ENCODE data around the gene RAB1A. TPM values are rescaled to one million over a fixed set of nuclear protein-coding genes. Genes with fewer than 3 reads are reported as not detected.

RAB1A gene
- total and polyA plus RNA-seq, 3 experiments from 2014 or later: 53.9 to 91.9 (median 88.1) TPM

- no peaks in the 10 kb centered on the region for H3K27me3 Mint-ChIP-seq
- Histone ChIP-seq H3K27me3 (ENCODE audit: insufficient read depth, low read length, poor library complexity, severe bottlenecking) (no peaks in the 10 kb centered on the region), H3K36me3 (ENCODE audit: insufficient read depth, low read length) (peaks cover 16% of the 10 kb centered on the region), H3K27ac (ENCODE audit: low read depth, low read length) (no peak overlapping the region), H3K4me3 (ENCODE audit: low read length) (no peak overlapping the region), H3K4me1 (ENCODE audit: insufficient read depth, low read length) (no peaks in the 10 kb centered on the region), H3K9me3 (ENCODE audit: low read length) (no peaks in the 10 kb centered on the region)
- no peaks in the 10 kb centered on the region for H3K9me3 Mint-ChIP-seq
- no peak overlapping the region for H3K4me3 Mint-ChIP-seq
- ChIA-PET CTCF (interaction anchor here (1.5 kb wide), 1 partner anchor 495 kb away, joined by 3 read pairs; no protein-coding TSS in a partner anchor), POLR2A (no interaction called here)
- H3K4me1 Mint-ChIP-seq: peaks cover 0 to 15% (median 1%) of the 10 kb centered on the region in 3 donors
- peaks cover 0 to 84% (median 8%) of the 10 kb centered on the region in 3 donors for H3K36me3 Mint-ChIP-seq
- H3K27ac Mint-ChIP-seq: peak overlapping the region in 2 of 8 donors; percentile 3 to 54
- no peak for DNase-seq
These were observed 50.9 kb downstream of the RAB1A start for GRCh38 chr2:65079017-65079416.

GRCh38 chr2:65077898-65078297 is 52.0 kb downstream of the RAB1A start:
- Mint-ChIP-seq H3K4me3 (no peak overlapping the region), H3K27me3 (no peaks in the 10 kb centered on the region), H3K36me3 (peaks cover 0 to 84% (median 8%) of the 10 kb centered on the region in 3 donors), H3K9me3 (no peaks in the 10 kb centered on the region), H3K27ac (peak overlapping the region in 4 of 8 donors; percentile 7 to 53 (median 16)), H3K4me1 (peaks cover 0 to 17% (median 1%) of the 10 kb centered on the region in 3 donors)
- POLR2A ChIA-PET: no interaction called here
- H3K36me3 ChIP-seq (ENCODE audit: insufficient read depth, low read length): peaks cover 15% of the 10 kb centered on the region
- CTCF ChIA-PET: interaction anchor here (1.3 kb wide), 1 partner anchor 10 kb away, joined by 3 read pairs; no protein-coding TSS in a partner anchor
- no peaks in the 10 kb centered on the region for H3K27me3 ChIP-seq (ENCODE audit: insufficient read depth, low read length, poor library complexity, severe bottlenecking)
- H3K27ac ChIP-seq (ENCODE audit: low read depth, low read length): no peak overlapping the region
- DNase-seq: no peak
- no peaks in the 10 kb centered on the region for H3K4me1 ChIP-seq (ENCODE audit: insufficient read depth, low read length)
- H3K4me3 ChIP-seq (ENCODE audit: low read length): no peak overlapping the region
- no peaks in the 10 kb centered on the region for H3K9me3 ChIP-seq (ENCODE audit: low read length)

- Mint-ChIP-seq H3K36me3 (peaks cover 0 to 84% (median 6%) of the 10 kb centered on the region in 3 donors), H3K4me3 (no peak overlapping the region), H3K27me3 (no peaks in the 10 kb centered on the region), H3K4me1 (peaks cover 0 to 12% (median 1%) of the 10 kb centered on the region in 3 donors), H3K9me3 (no peaks in the 10 kb centered on the region), H3K27ac (peak overlapping the region in 2 of 8 donors; percentile 10 to 33)
- ChIA-PET CTCF (interaction anchor here (1.2 kb wide), 1 partner anchor 12 kb away, joined by 3 read pairs; no protein-coding TSS in a partner anchor), POLR2A (no interaction called here)
- Histone ChIP-seq H3K9me3 (ENCODE audit: low read length) (no peaks in the 10 kb centered on the region), H3K4me1 (ENCODE audit: insufficient read depth, low read length) (no peaks in the 10 kb centered on the region), H3K36me3 (ENCODE audit: insufficient read depth, low read length) (peaks cover 23% of the 10 kb centered on the region), H3K4me3 (ENCODE audit: low read length) (no peak overlapping the region), H3K27me3 (ENCODE audit: insufficient read depth, low read length, poor library complexity, severe bottlenecking) (no peaks in the 10 kb centered on the region), H3K27ac (ENCODE audit: low read depth, low read length) (no peak overlapping the region)
- no peak for DNase-seq
These were observed 53.6 kb downstream of the RAB1A start for GRCh38 chr2:65076345-65076710.

GRCh38 chr2:65075605-65076344 is 54.1 kb downstream of the RAB1A start:
- Histone ChIP-seq H3K36me3 (ENCODE audit: insufficient read depth, low read length) (peaks cover 28% of the 10 kb centered on the region), H3K4me1 (ENCODE audit: insufficient read depth, low read length) (no peaks in the 10 kb centered on the region), H3K4me3 (ENCODE audit: low read length) (no peak overlapping the region), H3K9me3 (ENCODE audit: low read length) (no peaks in the 10 kb centered on the region), H3K27me3 (ENCODE audit: insufficient read depth, low read length, poor library complexity, severe bottlenecking) (no peaks in the 10 kb centered on the region), H3K27ac (ENCODE audit: low read depth, low read length) (peak overlapping the region; percentile 43)
- Mint-ChIP-seq H3K36me3 (peaks cover 0 to 86% (median 6%) of the 10 kb centered on the region in 3 donors), H3K27me3 (no peaks in the 10 kb centered on the region), H3K27ac (peak overlapping the region in 4 of 8 donors; percentile 53 to 83 (median 74)), H3K4me1 (peaks cover 0 to 12% (median 1%) of the 10 kb centered on the region in 3 donors), H3K9me3 (no peaks in the 10 kb centered on the region), H3K4me3 (no peak overlapping the region)
- no peak for DNase-seq
- ChIA-PET CTCF (interaction anchor here (1.2 kb wide), 1 partner anchor 11 kb away, joined by 3 read pairs; no protein-coding TSS in a partner anchor), POLR2A (no interaction called here)

GRCh38 chr2:65075176-65075575 is 54.7 kb downstream of the RAB1A start:
- H3K4me3 Mint-ChIP-seq: no peak overlapping the region
- H3K9me3 ChIP-seq (ENCODE audit: low read length): no peaks in the 10 kb centered on the region
- peak overlapping the region in 2 of 8 donors; percentile 22 to 83 for H3K27ac Mint-ChIP-seq
- H3K27me3 Mint-ChIP-seq: no peaks in the 10 kb centered on the region
- no peaks in the 10 kb centered on the region for H3K9me3 Mint-ChIP-seq
- H3K27ac ChIP-seq (ENCODE audit: low read depth, low read length): peak overlapping the region; percentile 43
- H3K36me3 Mint-ChIP-seq: peaks cover 0 to 88% (median 4%) of the 10 kb centered on the region in 3 donors
- H3K4me1 Mint-ChIP-seq: peaks cover 0 to 15% (median 3%) of the 10 kb centered on the region in 3 donors
- DNase-seq: no peak
- no peaks in the 10 kb centered on the region for H3K27me3 ChIP-seq (ENCODE audit: insufficient read depth, low read length, poor library complexity, severe bottlenecking)
- no peaks in the 10 kb centered on the region for H3K4me1 ChIP-seq (ENCODE audit: insufficient read depth, low read length)
- H3K36me3 ChIP-seq (ENCODE audit: insufficient read depth, low read length): peaks cover 33% of the 10 kb centered on the region
- ChIA-PET CTCF (no interaction called here), POLR2A (interaction anchor here (1.3 kb wide), 1 partner anchor 55 kb away, joined by 4 read pairs; the partner anchor contains the start of gene RAB1A)
- no peak overlapping the region for H3K4me3 ChIP-seq (ENCODE audit: low read length)

GRCh38 chr2:65073879-65074565 is 55.9 kb downstream of the RAB1A start:
- no peak overlapping the region for H3K27ac ChIP-seq (ENCODE audit: low read depth, low read length)
- no peaks in the 10 kb centered on the region for H3K27me3 ChIP-seq (ENCODE audit: insufficient read depth, low read length, poor library complexity, severe bottlenecking)
- ChIA-PET CTCF (interaction anchor here (1.4 kb wide), 1 partner anchor 56 kb away, joined by 6 read pairs; the partner anchor contains the start of gene RAB1A), POLR2A (interaction anchor here (0.7 to 1.3 kb wide), 2 partner anchors 26 to 56 kb away, joined by 3 to 4 read pairs; partner anchors contain the start of gene RAB1A)
- no peak overlapping the region for H3K4me3 ChIP-seq (ENCODE audit: low read length)
- no peaks in the 10 kb centered on the region for H3K4me1 ChIP-seq (ENCODE audit: insufficient read depth, low read length)
- peaks cover 0 to 87% (median 2%) of the 10 kb centered on the region in 3 donors for H3K36me3 Mint-ChIP-seq
- H3K9me3 ChIP-seq (ENCODE audit: low read length): no peaks in the 10 kb centered on the region
- H3K36me3 ChIP-seq (ENCODE audit: insufficient read depth, low read length): peaks cover 38% of the 10 kb centered on the region
- DNase-seq: no peak
- peaks cover 0 to 15% (median 3%) of the 10 kb centered on the region in 3 donors for H3K4me1 Mint-ChIP-seq
- no peak overlapping the region for H3K4me3 Mint-ChIP-seq
- H3K27ac Mint-ChIP-seq: peak overlapping the region in 4 of 8 donors; percentile 4 to 21 (median 14)
- no peaks in the 10 kb centered on the region for H3K9me3 Mint-ChIP-seq
- H3K27me3 Mint-ChIP-seq: no peaks in the 10 kb centered on the region

- POLR2A ChIA-PET: interaction anchor here (0.8 to 1.6 kb wide), 2 partner anchors 50 to 58 kb away, joined by 3 to 14 read pairs; partner anchors contain the start of gene RAB1A
- no peak overlapping the region for H3K4me3 ChIP-seq (ENCODE audit: low read length)
- peaks cover 38% of the 10 kb centered on the region for H3K36me3 ChIP-seq (ENCODE audit: insufficient read depth, low read length)
These were observed 57.5 kb downstream of the RAB1A start for GRCh38 chr2:65072181-65072970.

More at GRCh38 chr2:65072181-65072970, 57.5 kb downstream of the RAB1A start:
- H3K9me3 ChIP-seq (ENCODE audit: low read length): no peaks in the 10 kb centered on the region
- CTCF ChIA-PET: interaction anchor here (0.9 to 1.5 kb wide), 3 partner anchors 10 to 17 kb away, joined by 3 to 4 read pairs (median 3); partner anchors contain the start of gene CEP68
- no peak overlapping the region for H3K27ac ChIP-seq (ENCODE audit: low read depth, low read length)
- no peak overlapping the region for H3K4me3 Mint-ChIP-seq
- DNase-seq: no peak
- no peaks in the 10 kb centered on the region for H3K27me3 Mint-ChIP-seq
- peaks cover 8% of the 10 kb centered on the region for H3K4me1 ChIP-seq (ENCODE audit: insufficient read depth, low read length)
- no peaks in the 10 kb centered on the region for H3K27me3 ChIP-seq (ENCODE audit: insufficient read depth, low read length, poor library complexity, severe bottlenecking)
- H3K27ac Mint-ChIP-seq: peak overlapping the region in 4 of 8 donors; percentile 17 to 84 (median 58)
- H3K36me3 Mint-ChIP-seq: peaks cover 0 to 75% (median 2%) of the 10 kb centered on the region in 3 donors
- peaks cover 12 to 26% (median 14%) of the 10 kb centered on the region in 3 donors for H3K4me1 Mint-ChIP-seq
- no peaks in the 10 kb centered on the region for H3K9me3 Mint-ChIP-seq

Measured in CD8-positive, alpha-beta memory T cell (primary cell).